Measurements from ENCODE around the gene DDR2. TPM values are rescaled to one million over a fixed set of nuclear protein-coding genes. Genes with fewer than 3 reads are reported as not detected.
"Not testable (repeated sequence)": the region's sequence is repeated elsewhere in the genome, so short reads cannot be mapped to it uniquely, and the experiment has no call there.

DDR2 gene
- total and polyA plus RNA-seq, 2 experiments from 2014 or later: 94.7 to 196 TPM

DNA sequence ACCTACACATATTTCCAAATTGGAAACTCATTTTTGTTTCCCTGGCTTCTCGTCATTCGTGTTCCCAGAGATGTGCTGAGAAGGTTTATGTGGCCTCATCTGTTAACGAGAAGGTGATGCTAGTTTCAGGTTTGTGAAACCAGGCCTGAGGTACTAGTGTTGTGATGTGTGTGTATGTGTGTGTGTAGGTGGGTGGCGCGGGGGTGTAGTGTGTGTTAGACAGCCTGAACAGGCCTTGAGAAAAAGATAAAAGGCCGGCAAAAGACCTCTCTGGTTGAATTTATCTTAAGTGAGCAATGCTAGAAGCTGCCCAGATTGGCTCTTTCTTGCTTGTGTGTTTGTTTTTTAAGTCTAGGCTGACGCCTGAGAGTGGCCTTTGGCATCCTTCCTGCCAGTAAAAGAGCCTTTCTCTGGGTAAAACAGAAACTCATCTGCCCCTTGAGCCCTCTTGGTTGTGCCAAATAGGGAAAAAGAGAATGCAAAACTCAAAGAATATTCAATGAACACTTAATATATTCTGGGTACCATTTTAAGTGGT, 92.4 kb downstream of the DDR2 start:
- 77 to 79% methylated on average over 7 of the region's 7 CpGs for WGBS, 2 experiments (ENCODE audit: low coverage in 1 of 2, low lambda C conversion rate in 2 of 2, missing lambda C conversion rate in 2 of 2)
- H4K20me1 ChIP-seq (ENCODE audit: insufficient read depth): 0 out of 2 replicates have a peak, but pooled peaks cover 11% of the 10 kb centered on the region
- in situ Hi-C loops (cut with MboI): no loop called here
- H3K4me2 ChIP-seq (ENCODE audit: unreplicated experiment): no peak overlapping the region
- H3K9ac ChIP-seq: no peak overlapping the region
- peak overlapping the region; percentile 43 for H3K27ac ChIP-seq
- no peak for TF ChIP-seq EZH2phosphoT487 (IDR thresholded peaks at IDR 0.05; ENCODE audit: insufficient read depth, low read depth)
- no peak for TF ChIP-seq EZH2 (IDR thresholded peaks at IDR 0.05; ENCODE audit: insufficient read depth, poor library complexity, severe bottlenecking)
- no peaks in the 10 kb centered on the region for H3K9me2 ChIP-seq (ENCODE audit: insufficient read depth)
- no peaks in the 10 kb centered on the region for H3K27me3 ChIP-seq (replicated peaks; ENCODE audit: insufficient read depth)
- no peak for DNase-seq
- peaks cover 44% of the 10 kb centered on the region; the same call in 1 of the 2 replicates for H3F3A ChIP-seq (ENCODE audit: insufficient read depth)
- peaks cover 25% of the 10 kb centered on the region for H3K4me1 ChIP-seq (ENCODE audit: insufficient read depth)
- H3K9me3 ChIP-seq (ENCODE audit: low read depth): no peaks in the 10 kb centered on the region
- no peak overlapping the region for H2AFZ ChIP-seq
- peaks cover 87% of the 10 kb centered on the region for H3K79me2 ChIP-seq (ENCODE audit: insufficient read depth)
- H3K4me3 ChIP-seq: no peak overlapping the region
- peaks cover 18% of the 10 kb centered on the region for H3K36me3 ChIP-seq (ENCODE audit: low read depth)

DNA sequence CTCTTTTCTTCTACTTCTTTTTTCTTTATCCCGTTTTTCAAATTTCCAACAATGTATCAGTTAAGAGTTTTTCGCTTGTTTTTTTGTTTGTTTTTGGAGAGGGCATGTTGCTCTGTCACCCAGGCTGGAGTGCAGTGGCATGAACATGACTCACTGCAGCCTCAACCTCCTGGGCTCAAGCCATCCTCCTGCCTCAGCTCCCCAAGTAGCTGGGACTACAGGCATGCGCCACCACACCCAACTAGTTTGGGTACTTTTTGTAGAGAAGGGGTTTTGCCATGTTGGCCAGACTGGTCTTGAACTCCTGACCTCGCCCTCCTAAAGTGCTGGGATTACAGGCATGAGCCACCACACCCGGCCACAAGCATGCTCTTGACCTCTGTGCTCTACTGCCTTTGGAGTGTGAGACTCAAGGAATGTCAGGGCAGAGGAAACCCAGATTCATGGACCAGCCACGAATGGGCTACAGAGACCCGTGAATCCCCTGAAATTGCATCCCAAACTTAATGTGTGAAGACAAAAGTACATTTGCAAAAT, 93.1 kb downstream of the DDR2 start:
- no peak overlapping the region for H3K9ac ChIP-seq
- no peaks in the 10 kb centered on the region for H3K27me3 ChIP-seq (replicated peaks; ENCODE audit: insufficient read depth)
- H3K4me3 ChIP-seq: no peak overlapping the region
- H4K20me1 ChIP-seq (ENCODE audit: insufficient read depth): 0 out of 2 replicates have a peak, but pooled peaks cover 11% of the 10 kb centered on the region
- WGBS, 2 experiments (ENCODE audit: low coverage in 1 of 2, low lambda C conversion rate in 2 of 2, missing lambda C conversion rate in 2 of 2): 50 to 52% methylated on average over 7 of the region's 7 CpGs
- H3K36me3 ChIP-seq (ENCODE audit: low read depth): peaks cover 11% of the 10 kb centered on the region
- DNase-seq: peak; percentile 37
- H3K9me2 ChIP-seq (ENCODE audit: insufficient read depth): no peaks in the 10 kb centered on the region
- H3F3A ChIP-seq (ENCODE audit: insufficient read depth): peaks cover 37% of the 10 kb centered on the region; the same call in 1 of the 2 replicates
- peak overlapping the region; percentile 43 for H3K27ac ChIP-seq
- no peak overlapping the region for H2AFZ ChIP-seq
- TF ChIP-seq EZH2 (IDR thresholded peaks at IDR 0.05; ENCODE audit: insufficient read depth, poor library complexity, severe bottlenecking): no peak
- TF ChIP-seq EZH2phosphoT487 (IDR thresholded peaks at IDR 0.05; ENCODE audit: insufficient read depth, low read depth): no peak
- in situ Hi-C loops (cut with MboI): no loop called here
- H3K4me1 ChIP-seq (ENCODE audit: insufficient read depth): peaks cover 25% of the 10 kb centered on the region
- no peaks in the 10 kb centered on the region for H3K9me3 ChIP-seq (ENCODE audit: low read depth)
- no peak overlapping the region for H3K4me2 ChIP-seq (ENCODE audit: unreplicated experiment)
- peaks cover 87% of the 10 kb centered on the region for H3K79me2 ChIP-seq (ENCODE audit: insufficient read depth)

DNA sequence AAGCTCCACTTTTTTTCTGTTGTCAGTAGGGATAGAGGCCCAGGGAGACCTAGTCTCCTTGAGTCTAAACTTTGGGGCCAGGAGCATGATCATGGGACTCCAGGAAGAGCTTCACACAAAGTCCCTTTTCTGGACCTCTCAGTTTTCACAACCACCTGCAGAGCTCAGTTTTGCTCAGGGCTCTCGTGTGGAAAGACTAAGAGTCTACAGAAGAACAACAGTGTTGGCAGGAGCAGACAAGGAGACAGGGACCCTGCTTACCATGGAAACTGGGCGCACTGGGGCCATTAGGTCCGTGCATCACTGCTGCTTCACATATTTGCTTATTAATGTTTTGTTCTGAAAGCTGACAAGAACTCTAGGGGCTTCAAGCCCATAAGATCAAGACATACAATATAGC, 94.3 kb downstream of the DDR2 start:
- no peak for TF ChIP-seq EZH2 (IDR thresholded peaks at IDR 0.05; ENCODE audit: insufficient read depth, poor library complexity, severe bottlenecking)
- no peak for TF ChIP-seq EZH2phosphoT487 (IDR thresholded peaks at IDR 0.05; ENCODE audit: insufficient read depth, low read depth)
- Histone ChIP-seq H3K9me3 (ENCODE audit: low read depth) (no peaks in the 10 kb centered on the region), H3K27ac (no peak overlapping the region), H3K9me2 (ENCODE audit: insufficient read depth) (no peaks in the 10 kb centered on the region), H3K4me1 (ENCODE audit: insufficient read depth) (peaks cover 20% of the 10 kb centered on the region), H3K27me3 (replicated peaks; ENCODE audit: insufficient read depth) (no peaks in the 10 kb centered on the region), H4K20me1 (ENCODE audit: insufficient read depth) (0 out of 2 replicates have a peak, but pooled peaks cover 3% of the 10 kb centered on the region), H3K4me3 (no peak overlapping the region), H3F3A (ENCODE audit: insufficient read depth) (peaks cover 26% of the 10 kb centered on the region; the same call in 1 of the 2 replicates), H3K79me2 (ENCODE audit: insufficient read depth) (peaks cover 87% of the 10 kb centered on the region), H3K9ac (no peak overlapping the region), H3K4me2 (ENCODE audit: unreplicated experiment) (no peak overlapping the region), H3K36me3 (ENCODE audit: low read depth) (peaks cover 7% of the 10 kb centered on the region), H2AFZ (no peak overlapping the region)
- in situ Hi-C loops (cut with MboI): no loop called here
- WGBS, 2 experiments (ENCODE audit: low coverage in 1 of 2, low lambda C conversion rate in 2 of 2, missing lambda C conversion rate in 2 of 2): 97 to 99% methylated on average over 3 of the region's 3 CpGs
- no peak for DNase-seq

DNA sequence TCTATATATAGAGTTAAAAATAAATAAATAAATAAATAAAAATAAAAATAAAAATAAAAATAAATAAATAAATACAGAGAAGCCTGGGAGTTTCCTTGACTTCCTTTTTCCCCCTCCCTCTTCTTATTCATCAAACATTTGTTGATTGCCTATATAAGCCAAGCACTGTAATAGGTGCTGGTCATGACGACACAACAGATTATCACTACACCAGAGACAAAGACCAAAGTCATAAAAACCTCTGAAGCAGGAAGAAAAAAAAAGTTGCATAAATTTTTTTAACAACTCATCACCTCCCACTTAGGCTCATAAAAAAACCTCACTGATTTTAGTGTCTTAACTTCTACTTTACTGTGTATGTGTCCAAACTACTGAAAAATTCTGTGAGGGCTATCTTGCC, 95.2 kb downstream of the DDR2 start:
- in situ Hi-C loops (cut with MboI); H3K4me3 ChIP-seq; H3K9me3 ChIP-seq (ENCODE audit: low read depth); H3K9me2 ChIP-seq (ENCODE audit: insufficient read depth); H4K20me1 ChIP-seq (ENCODE audit: insufficient read depth); DNase-seq; H3K27ac ChIP-seq; H3K4me2 ChIP-seq (ENCODE audit: unreplicated experiment); H3K27me3 ChIP-seq (replicated peaks; ENCODE audit: insufficient read depth); H2AFZ ChIP-seq; H3K9ac ChIP-seq: not testable (repeated sequence)
- WGBS, 2 experiments (ENCODE audit: low coverage in 1 of 2, low lambda C conversion rate in 2 of 2, missing lambda C conversion rate in 2 of 2): 57% methylated on average over 1 of the region's 1 CpG; no CpG with 5 or more reads in 1 of the 2 experiments
- peaks cover 14% of the 10 kb centered on the region for H3K36me3 ChIP-seq (ENCODE audit: low read depth)
- peaks cover 21% of the 10 kb centered on the region; the same call in 1 of the 2 replicates for H3F3A ChIP-seq (ENCODE audit: insufficient read depth)
- peaks cover 87% of the 10 kb centered on the region for H3K79me2 ChIP-seq (ENCODE audit: insufficient read depth)
- peaks cover 13% of the 10 kb centered on the region; the same call in 1 of the 2 replicates for H3K4me1 ChIP-seq (ENCODE audit: insufficient read depth)
